ENCODE data around the gene METTL25B.

The METTL25B gene

DNA sequence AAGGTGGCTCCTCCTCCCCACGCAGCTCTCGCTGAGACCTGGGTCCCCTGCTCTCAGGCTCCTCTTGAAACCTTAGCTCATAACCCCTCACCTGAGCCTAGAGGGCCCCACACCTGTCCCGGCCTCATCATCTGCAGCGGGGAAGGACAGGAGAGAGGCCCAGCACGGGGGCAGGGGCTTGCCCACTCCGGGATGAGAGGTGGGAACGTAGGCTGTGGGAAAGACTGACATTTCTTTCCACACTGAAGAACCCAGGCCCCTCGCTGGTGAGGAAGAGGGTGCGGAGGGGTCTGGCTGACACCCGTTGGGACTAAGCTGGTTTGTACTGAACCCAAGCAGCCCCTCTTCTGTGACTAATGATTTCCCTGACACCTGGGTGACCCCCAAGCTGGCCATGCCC lies 37.1 kb upstream of the METTL25B start:
- Histone ChIP-seq H3K4me3 (ENCODE audit: low read depth in 1 of 5, low read length in 5 of 5) (no peak overlapping the region), H3K9me3 (ENCODE audit: control insufficient read depth in 5 of 5, low read length in 5 of 5) (no peaks in the 10 kb centered on the region), H3K4me1 (ENCODE audit: control insufficient read depth in 5 of 5, insufficient read depth in 5 of 5, low read length in 5 of 5) (peaks cover 2 to 24% (median 18%) of the 10 kb centered on the region in 5 donors), H3K9ac (ENCODE audit: low read length in 5 of 5) (no peak overlapping the region), H3K27ac (ENCODE audit: low read depth, low read length) (no peak overlapping the region), H3K36me3 (ENCODE audit: control insufficient read depth in 5 of 5, insufficient read depth in 5 of 5, low read length in 5 of 5) (no peaks in the 10 kb centered on the region), H3K27me3 (ENCODE audit: control insufficient read depth in 5 of 5, insufficient read depth in 4 of 5, low read length in 5 of 5) (peaks cover 24 to 60% (median 38%) of the 10 kb centered on the region in 5 donors)

DNA sequence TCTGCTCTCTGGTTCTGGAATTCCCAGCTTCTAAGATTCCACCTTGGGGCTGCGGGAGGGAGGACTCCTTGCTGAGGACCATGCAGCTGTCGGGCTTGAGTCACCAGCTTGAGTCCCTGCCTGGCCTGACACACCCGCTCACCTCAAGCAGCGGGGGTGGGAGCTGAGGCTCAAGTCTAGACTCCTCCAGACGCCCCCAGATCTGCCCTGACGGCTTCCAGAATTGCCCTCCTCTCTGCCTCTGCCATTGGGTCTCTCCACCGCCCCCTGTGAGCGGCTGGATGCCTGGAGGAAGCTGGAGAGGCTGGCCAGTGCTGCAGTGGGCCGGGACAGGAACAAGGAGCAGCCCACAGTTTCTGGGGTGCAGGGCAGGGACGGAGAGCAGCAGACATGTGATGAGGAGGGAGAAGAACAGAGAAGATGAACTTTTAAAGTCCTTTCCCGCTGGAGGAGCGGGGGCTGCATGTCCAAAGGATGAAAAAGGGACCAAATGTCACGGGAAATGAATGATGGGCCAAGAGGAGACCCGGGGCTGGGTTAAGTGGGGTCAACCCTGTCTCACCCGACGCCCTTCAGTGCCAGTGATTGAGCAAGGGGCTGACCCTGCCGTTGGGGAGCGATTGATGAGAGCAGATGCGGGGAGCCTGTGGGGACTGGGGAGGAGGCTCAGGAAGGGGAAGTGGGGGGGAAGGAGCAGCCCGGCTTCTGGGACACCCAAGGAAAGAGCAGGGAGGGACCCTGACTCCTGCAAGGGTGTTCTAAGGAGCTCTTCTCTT lies 36.4 kb upstream of the METTL25B start:
- Histone ChIP-seq H3K36me3 (ENCODE audit: control insufficient read depth in 5 of 5, insufficient read depth in 5 of 5, low read length in 5 of 5) (no peaks in the 10 kb centered on the region), H3K4me3 (ENCODE audit: low read depth in 1 of 5, low read length in 5 of 5) (no peak overlapping the region), H3K27ac (ENCODE audit: low read depth, low read length) (no peak overlapping the region), H3K9me3 (ENCODE audit: control insufficient read depth in 5 of 5, low read length in 5 of 5) (no peaks in the 10 kb centered on the region), H3K9ac (ENCODE audit: low read length in 5 of 5) (no peak overlapping the region), H3K27me3 (ENCODE audit: control insufficient read depth in 5 of 5, insufficient read depth in 4 of 5, low read length in 5 of 5) (peaks cover 26 to 60% (median 40%) of the 10 kb centered on the region in 5 donors), H3K4me1 (ENCODE audit: control insufficient read depth in 5 of 5, insufficient read depth in 5 of 5, low read length in 5 of 5) (peaks cover 2 to 24% (median 18%) of the 10 kb centered on the region in 5 donors)

DNA sequence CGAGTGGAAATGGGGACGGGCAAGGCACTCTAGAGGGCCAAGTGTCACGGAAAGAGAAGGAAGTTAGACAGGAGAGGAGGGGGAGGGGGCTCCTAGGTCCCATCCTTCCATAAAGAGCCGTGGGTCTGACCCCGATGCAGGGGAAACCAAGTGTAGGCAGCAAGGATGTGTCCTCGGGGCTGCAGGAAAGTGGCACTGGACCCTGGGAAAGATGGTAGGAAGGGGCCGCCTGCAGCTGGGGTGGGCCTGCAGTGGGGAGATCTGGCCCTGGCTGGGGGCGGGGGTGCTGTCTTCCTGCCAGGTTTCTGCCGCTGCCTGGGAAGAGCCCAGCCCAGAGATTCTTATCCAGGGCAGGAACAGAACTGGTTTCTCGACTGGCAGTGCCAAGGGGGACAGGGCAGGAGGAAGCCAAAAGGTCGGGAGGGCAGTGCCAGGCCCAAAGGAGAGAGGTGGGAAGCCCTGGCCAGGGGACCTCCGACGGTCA lies 35.8 kb upstream of the METTL25B start:
- Histone ChIP-seq H3K36me3 (ENCODE audit: control insufficient read depth in 5 of 5, insufficient read depth in 5 of 5, low read length in 5 of 5) (no peaks in the 10 kb centered on the region), H3K27ac (ENCODE audit: low read depth, low read length) (no peak overlapping the region), H3K4me3 (ENCODE audit: low read depth in 1 of 5, low read length in 5 of 5) (no peak overlapping the region), H3K9ac (ENCODE audit: low read length in 5 of 5) (no peak overlapping the region), H3K27me3 (ENCODE audit: control insufficient read depth in 5 of 5, insufficient read depth in 4 of 5, low read length in 5 of 5) (peaks cover 29 to 60% (median 42%) of the 10 kb centered on the region in 5 donors), H3K4me1 (ENCODE audit: control insufficient read depth in 5 of 5, insufficient read depth in 5 of 5, low read length in 5 of 5) (peaks cover 2 to 24% (median 18%) of the 10 kb centered on the region in 5 donors), H3K9me3 (ENCODE audit: control insufficient read depth in 5 of 5, low read length in 5 of 5) (no peaks in the 10 kb centered on the region)

DNA sequence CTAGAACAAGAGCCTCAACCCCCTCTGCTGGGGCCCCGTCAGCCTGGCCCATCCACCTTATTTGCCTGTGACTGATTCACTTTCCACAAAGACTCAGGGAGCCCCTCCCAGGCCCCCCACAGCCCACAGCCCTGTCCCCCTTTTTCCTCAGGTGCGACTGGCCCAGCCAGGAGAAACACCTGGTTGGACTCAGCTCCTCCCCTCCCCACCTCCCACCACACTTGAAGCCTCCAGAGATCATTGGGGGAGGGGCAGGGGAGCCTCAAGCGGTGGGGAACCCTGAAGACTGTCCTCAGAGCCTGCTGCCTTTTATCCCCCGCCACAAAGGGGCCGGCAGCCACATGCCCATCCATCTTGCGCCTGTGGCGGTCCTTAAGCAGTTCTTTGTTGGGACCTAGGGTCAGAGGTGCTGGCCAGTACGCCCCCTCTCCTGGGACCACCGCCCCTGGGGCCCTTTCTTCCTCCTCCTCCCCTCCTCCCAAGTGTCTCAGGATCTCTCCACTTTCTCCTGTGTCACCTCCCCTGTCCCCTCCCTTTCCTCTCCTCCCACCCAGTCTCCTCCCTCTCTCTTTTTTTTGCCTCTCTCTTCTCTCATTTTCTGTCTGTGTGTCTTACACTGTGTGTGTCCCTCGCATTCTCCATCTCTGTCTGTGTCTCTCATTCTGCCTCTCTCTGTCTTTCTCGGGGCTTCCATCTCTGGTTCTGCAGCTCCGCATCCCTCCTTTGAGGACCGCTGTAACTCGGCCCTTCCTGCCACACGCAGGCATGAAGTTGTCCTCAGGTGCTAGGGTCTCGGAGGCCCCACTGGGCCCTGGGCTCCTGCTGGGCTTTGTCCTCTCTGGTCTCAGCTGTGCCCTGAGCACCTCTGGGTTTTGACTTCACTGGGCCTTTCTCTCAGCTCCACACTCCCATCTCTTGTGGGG lies 35.1 kb upstream of the METTL25B start:
- Histone ChIP-seq H3K36me3 (ENCODE audit: control insufficient read depth in 5 of 5, insufficient read depth in 5 of 5, low read length in 5 of 5) (no peaks in the 10 kb centered on the region), H3K4me3 (ENCODE audit: low read depth in 1 of 5, low read length in 5 of 5) (no peak overlapping the region), H3K27ac (ENCODE audit: low read depth, low read length) (no peak overlapping the region), H3K9me3 (ENCODE audit: control insufficient read depth in 5 of 5, low read length in 5 of 5) (no peaks in the 10 kb centered on the region), H3K9ac (ENCODE audit: low read length in 5 of 5) (no peak overlapping the region), H3K27me3 (ENCODE audit: control insufficient read depth in 5 of 5, insufficient read depth in 4 of 5, low read length in 5 of 5) (peaks cover 29 to 59% (median 42%) of the 10 kb centered on the region in 5 donors), H3K4me1 (ENCODE audit: control insufficient read depth in 5 of 5, insufficient read depth in 5 of 5, low read length in 5 of 5) (peaks cover 2 to 24% (median 18%) of the 10 kb centered on the region in 5 donors)

DNA sequence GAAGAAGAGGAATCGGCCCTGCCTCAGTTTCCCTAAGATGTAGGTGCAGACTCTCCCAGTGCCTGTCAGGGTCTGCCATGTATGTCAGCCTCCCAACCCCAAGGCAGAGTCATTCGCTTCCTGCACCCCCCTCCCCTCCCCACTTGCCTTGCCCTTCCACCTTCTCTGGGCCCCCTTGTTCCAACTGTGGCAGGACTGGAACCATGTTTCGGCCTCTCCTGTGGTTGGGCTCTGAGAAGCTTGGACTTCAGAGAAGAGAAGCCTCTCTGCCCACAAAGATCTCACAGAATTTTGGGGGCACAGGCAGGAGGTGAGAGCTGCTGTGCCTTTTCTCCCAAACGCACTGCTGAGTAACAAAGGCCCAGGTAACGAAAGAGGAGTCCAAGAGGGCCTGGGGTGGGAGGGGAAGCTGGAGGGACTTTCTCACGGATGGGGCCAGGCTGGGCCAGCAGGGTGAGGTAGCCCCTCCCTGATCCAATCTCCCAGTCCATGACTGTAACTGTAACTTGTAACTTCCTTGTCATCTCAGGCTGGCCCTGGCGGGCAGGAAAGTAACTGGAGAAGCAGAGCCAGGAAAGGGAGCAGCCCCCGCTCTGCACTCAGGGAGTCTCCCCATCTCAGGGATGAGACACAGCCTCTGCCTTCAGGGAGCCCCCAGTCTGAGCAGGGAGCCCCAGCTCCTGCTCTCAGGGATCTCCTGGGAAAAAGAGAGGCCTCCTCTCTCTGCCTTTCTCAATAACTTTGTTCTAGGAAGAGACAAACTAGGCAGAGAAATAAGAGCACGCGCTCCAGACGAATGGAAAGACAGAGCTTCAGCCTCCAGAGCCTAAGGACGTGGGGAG lies 34.2 kb upstream of the METTL25B start:
- peaks cover 0 to 3% (median 0%) of the 10 kb centered on the region in 5 donors for H3K36me3 ChIP-seq (ENCODE audit: control insufficient read depth in 5 of 5, insufficient read depth in 5 of 5, low read length in 5 of 5)
- no peak overlapping the region for H3K4me3 ChIP-seq (ENCODE audit: low read depth in 1 of 5, low read length in 5 of 5)
- peaks cover 3 to 24% (median 18%) of the 10 kb centered on the region in 5 donors for H3K4me1 ChIP-seq (ENCODE audit: control insufficient read depth in 5 of 5, insufficient read depth in 5 of 5, low read length in 5 of 5)
- no peaks in the 10 kb centered on the region for H3K9me3 ChIP-seq (ENCODE audit: control insufficient read depth in 5 of 5, low read length in 5 of 5)
- H3K27me3 ChIP-seq (ENCODE audit: control insufficient read depth in 5 of 5, insufficient read depth in 4 of 5, low read length in 5 of 5), result peaks cover 27 to 50% (median 37%) of the 10 kb centered on the region in 5 donors
- H3K27ac ChIP-seq (ENCODE audit: low read depth, low read length), result no peak overlapping the region
- H3K9ac ChIP-seq (ENCODE audit: low read length in 5 of 5), result no peak overlapping the region

DNA sequence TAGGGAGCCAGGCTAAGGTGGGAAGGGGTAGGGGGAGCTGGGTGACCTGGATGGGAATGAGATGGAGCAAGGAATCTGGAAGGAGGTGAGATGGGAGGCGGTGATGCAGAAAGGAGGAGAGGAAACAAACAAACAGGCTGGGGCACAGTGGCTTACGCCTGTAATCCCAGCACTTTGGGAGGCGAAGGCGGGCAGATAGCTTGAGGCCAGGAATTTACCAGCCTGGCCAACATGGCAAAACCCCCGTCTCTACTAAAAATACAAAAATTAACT lies 33.6 kb upstream of the METTL25B start:
- peaks cover 0 to 4% (median 0%) of the 10 kb centered on the region in 5 donors for H3K36me3 ChIP-seq (ENCODE audit: control insufficient read depth in 5 of 5, insufficient read depth in 5 of 5, low read length in 5 of 5)
- H3K27ac ChIP-seq (ENCODE audit: low read depth, low read length), result no peak overlapping the region
- no peak overlapping the region for H3K4me3 ChIP-seq (ENCODE audit: low read depth in 1 of 5, low read length in 5 of 5)
- no peaks in the 10 kb centered on the region for H3K9me3 ChIP-seq (ENCODE audit: control insufficient read depth in 5 of 5, low read length in 5 of 5)
- peaks cover 25 to 47% (median 37%) of the 10 kb centered on the region in 5 donors for H3K27me3 ChIP-seq (ENCODE audit: control insufficient read depth in 5 of 5, insufficient read depth in 4 of 5, low read length in 5 of 5)
- H3K9ac ChIP-seq (ENCODE audit: low read length in 5 of 5), result no peak overlapping the region
- peaks cover 3 to 19% (median 15%) of the 10 kb centered on the region in 5 donors for H3K4me1 ChIP-seq (ENCODE audit: control insufficient read depth in 5 of 5, insufficient read depth in 5 of 5, low read length in 5 of 5)

DNA sequence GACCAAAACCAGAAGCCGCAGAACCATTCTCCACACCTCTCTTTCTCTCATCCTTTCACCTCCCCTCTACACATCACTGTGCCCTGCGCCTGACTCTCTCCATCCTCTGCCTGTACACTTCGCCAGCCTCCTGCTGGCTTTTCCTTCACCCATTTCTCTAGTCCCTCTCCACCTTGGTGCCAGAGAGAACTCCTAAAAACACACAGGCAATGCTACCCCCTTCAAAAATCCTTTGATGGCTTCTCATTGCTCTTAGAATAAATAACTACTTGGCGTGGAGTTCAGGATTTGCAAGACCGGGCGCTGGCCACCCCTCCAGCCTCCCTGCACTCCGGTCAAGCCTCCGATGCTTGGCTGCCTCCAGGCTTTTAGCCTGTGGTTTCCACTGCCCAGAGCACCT lies 31.5 kb upstream of the METTL25B start:
- Histone ChIP-seq H3K9ac (ENCODE audit: low read length in 5 of 5) (no peak overlapping the region), H3K27me3 (ENCODE audit: control insufficient read depth in 5 of 5, insufficient read depth in 4 of 5, low read length in 5 of 5) (peaks cover 24 to 44% (median 31%) of the 10 kb centered on the region in 5 donors), H3K4me1 (ENCODE audit: control insufficient read depth in 5 of 5, insufficient read depth in 5 of 5, low read length in 5 of 5) (peaks cover 1 to 15% (median 10%) of the 10 kb centered on the region in 5 donors), H3K4me3 (ENCODE audit: low read depth in 1 of 5, low read length in 5 of 5) (no peak overlapping the region), H3K9me3 (ENCODE audit: control insufficient read depth in 5 of 5, low read length in 5 of 5) (no peaks in the 10 kb centered on the region), H3K36me3 (ENCODE audit: control insufficient read depth in 5 of 5, insufficient read depth in 5 of 5, low read length in 5 of 5) (peaks cover 0 to 9% (median 5%) of the 10 kb centered on the region in 5 donors), H3K27ac (ENCODE audit: low read depth, low read length) (no peak overlapping the region)

DNA sequence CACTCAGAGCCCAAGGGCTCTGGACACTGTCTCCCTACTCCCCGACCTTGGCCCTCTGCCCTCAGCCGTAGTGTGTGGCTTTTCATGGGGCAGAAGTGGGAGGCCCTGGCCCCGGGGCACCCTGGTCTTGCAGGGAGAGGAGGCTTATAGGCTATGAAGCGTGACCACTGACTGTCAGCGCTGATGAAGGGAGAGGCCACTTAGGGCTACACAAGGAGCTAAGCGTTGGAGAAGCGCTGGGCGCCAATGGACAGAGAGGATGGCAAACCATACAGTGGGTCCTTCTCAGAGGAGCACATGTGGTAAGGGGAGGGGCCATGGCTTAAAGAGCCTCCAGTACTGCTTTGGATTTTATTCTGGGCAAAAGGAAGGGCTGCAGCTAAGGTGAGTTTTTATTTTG lies 30.8 kb upstream of the METTL25B start:
- H3K27ac ChIP-seq (ENCODE audit: low read depth, low read length), result no peak overlapping the region
- no peaks in the 10 kb centered on the region for H3K9me3 ChIP-seq (ENCODE audit: control insufficient read depth in 5 of 5, low read length in 5 of 5)
- H3K9ac ChIP-seq (ENCODE audit: low read length in 5 of 5), result no peak overlapping the region
- H3K36me3 ChIP-seq (ENCODE audit: control insufficient read depth in 5 of 5, insufficient read depth in 5 of 5, low read length in 5 of 5), result peaks cover 0 to 9% (median 5%) of the 10 kb centered on the region in 5 donors
- no peak overlapping the region for H3K4me3 ChIP-seq (ENCODE audit: low read depth in 1 of 5, low read length in 5 of 5)
- peaks cover 24 to 37% (median 25%) of the 10 kb centered on the region in 5 donors for H3K27me3 ChIP-seq (ENCODE audit: control insufficient read depth in 5 of 5, insufficient read depth in 4 of 5, low read length in 5 of 5)
- peaks cover 1 to 8% (median 3%) of the 10 kb centered on the region in 5 donors for H3K4me1 ChIP-seq (ENCODE audit: control insufficient read depth in 5 of 5, insufficient read depth in 5 of 5, low read length in 5 of 5)

DNA sequence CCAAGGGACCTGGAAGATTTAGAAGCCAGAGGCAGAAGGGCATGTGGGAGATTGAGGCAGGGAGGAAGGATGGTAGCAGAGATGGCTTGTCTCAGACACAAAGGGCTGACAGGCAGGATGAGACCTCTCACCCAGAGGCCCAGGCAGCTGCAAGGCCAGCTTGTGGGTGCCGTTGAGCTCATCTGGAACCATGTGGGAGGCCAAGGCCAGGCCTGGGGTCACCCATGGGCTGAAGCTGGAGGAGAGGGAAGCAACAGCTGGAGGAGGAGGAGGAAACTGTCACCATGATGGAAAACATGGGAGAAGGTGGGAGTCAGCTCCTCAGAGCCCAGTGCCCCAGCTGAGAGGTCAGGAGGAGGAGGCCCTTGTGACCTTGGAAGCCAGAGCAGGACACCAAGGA lies 29.3 kb upstream of the METTL25B start:
- Histone ChIP-seq H3K9me3 (ENCODE audit: control insufficient read depth in 5 of 5, low read length in 5 of 5) (no peaks in the 10 kb centered on the region), H3K27ac (ENCODE audit: low read depth, low read length) (no peak overlapping the region), H3K9ac (ENCODE audit: low read length in 5 of 5) (no peak overlapping the region), H3K4me1 (ENCODE audit: control insufficient read depth in 5 of 5, insufficient read depth in 5 of 5, low read length in 5 of 5) (peaks cover 0 to 8% (median 2%) of the 10 kb centered on the region in 5 donors), H3K36me3 (ENCODE audit: control insufficient read depth in 5 of 5, insufficient read depth in 5 of 5, low read length in 5 of 5) (peaks cover 0 to 9% (median 5%) of the 10 kb centered on the region in 5 donors), H3K4me3 (ENCODE audit: low read depth in 1 of 5, low read length in 5 of 5) (no peak overlapping the region), H3K27me3 (ENCODE audit: control insufficient read depth in 5 of 5, insufficient read depth in 4 of 5, low read length in 5 of 5) (peaks cover 24 to 37% (median 28%) of the 10 kb centered on the region in 5 donors)
